H1 (cell line): ENCODE measurements around the gene UBAC1. TPM values are rescaled to one million over a fixed set of nuclear protein-coding genes. Genes with fewer than 3 reads are reported as not detected.

ENCODE experiments used
- CTCF ChIA-PET: fragments of 300-600 bp; sonication (Branson Sonifier 250); formaldehyde crosslinking; loops from one replicate; lab custom pipeline; 2021; ENCODE audit not compliant: partially characterized antibody; lab: Charles Lee
- POLR2A ChIA-PET: fragments of 300-600 bp; sonication (Branson Sonifier 250); formaldehyde crosslinking; loops from one replicate; lab custom pipeline; 2021; ENCODE audit warnings: inconsistent platforms; ENCODE audit not compliant: partially characterized antibody; lab: Charles Lee
- DNase-seq, 2 experiments: peaks; one replicate each; pipeline versions ENCODE4 v3.0.0 to v3.0.0-alpha.2; 2010 to 2022; ENCODE audit warnings: low spot score in 2 of 2, low read depth in 1 of 2, mixed read lengths in 1 of 2
- FAIRE-seq: peaks from 2 replicates; lab custom pipeline; 2011; peaks lifted over from hg19 to GRCh38; lab: Jason Lieb, UNC
- H2AFZ ChIP-seq: 2 replicates; pipeline ENCODE4 v1.8.1; 2012; ENCODE audit warnings: low read length, inconsistent platforms
- H2AK5ac ChIP-seq: 2 replicates; pipeline ENCODE4 v1.6.1; 2013; ENCODE audit warnings: low read depth, low read length
- H2BK120ac ChIP-seq: replicated peaks from 2 replicates; pipeline ENCODE3; 2013; ENCODE audit warnings: low read depth, low read length, inconsistent platforms
- H2BK12ac ChIP-seq: 2 replicates; pipeline ENCODE4 v1.6.1; 2013; ENCODE audit warnings: low read depth, low read length
- H2BK15ac ChIP-seq: 2 replicates; pipeline ENCODE4 v1.6.1; 2013; ENCODE audit warnings: low read length
- H2BK20ac ChIP-seq: 2 replicates; pipeline ENCODE4 v1.6.1; 2013; ENCODE audit warnings: low read length
- H2BK5ac ChIP-seq: 2 replicates; pipeline ENCODE4 v1.6.1; 2013; ENCODE audit warnings: low read depth, low read length
- H3K14ac ChIP-seq: 2 replicates; pipeline ENCODE4 v1.6.1; 2013; ENCODE audit warnings: inconsistent platforms; ENCODE audit not compliant: insufficient read length
- H3K18ac ChIP-seq: 2 replicates; pipeline ENCODE4 v1.6.1; 2013; ENCODE audit warnings: low read length; ENCODE audit errors: extremely low read depth
- H3K23ac ChIP-seq: 2 replicates; pipeline ENCODE4 v1.6.1; 2013; ENCODE audit warnings: inconsistent platforms; ENCODE audit not compliant: insufficient read length
- H3K23me2 ChIP-seq: 2 replicates; pipeline ENCODE4 v1.6.1; 2013; ENCODE audit warnings: low read depth, low read length
- H3K27ac ChIP-seq: 2 replicates; pipeline ENCODE4 v1.6.1; 2011; ENCODE audit warnings: low read depth, low read length, inconsistent platforms
- H3K27me3 ChIP-seq, 4 experiments: replicated peaks in 1 of 4; 1 replicate in 1 of 4; 2 replicates in 3 of 4; pipeline versions ENCODE4 v1.6.1 to v1.8.1; 2011 to 2013; ENCODE audit warnings: low read length in 3 of 4, mild to moderate bottlenecking in 3 of 4, inconsistent platforms in 2 of 4, mixed read lengths in 2 of 4, moderate library complexity in 1 of 4; ENCODE audit not compliant: control insufficient read depth in 3 of 4, insufficient read depth in 3 of 4; ENCODE audit errors: extremely low read depth in 1 of 4
- H3K36me3 ChIP-seq, 4 experiments: 2 replicates each; pipeline versions ENCODE4 v1.6.1 to v1.8.1; 2011 to 2013; ENCODE audit warnings: mild to moderate bottlenecking in 4 of 4, low read length in 3 of 4, moderate library complexity in 2 of 4, control low read depth in 1 of 4, inconsistent platforms in 1 of 4; ENCODE audit not compliant: insufficient read depth in 4 of 4, control insufficient read depth in 2 of 4
- H3K4ac ChIP-seq: replicated peaks from 2 replicates; pipeline ENCODE3; 2013; ENCODE audit warnings: low read length, low read depth, mixed read lengths, inconsistent platforms; ENCODE audit not compliant: insufficient read length
- H3K4me1 ChIP-seq, 4 experiments: replicated peaks in 1 of 4; 1 replicate in 1 of 4; 2 replicates in 3 of 4; pipeline versions ENCODE4 v1.6.1 to v1.8.1; 2011 to 2013; ENCODE audit warnings: low read length in 3 of 4, inconsistent platforms in 2 of 4, mixed read lengths in 1 of 4; ENCODE audit not compliant: insufficient read depth in 4 of 4, control insufficient read depth in 3 of 4
- H3K4me2 ChIP-seq, 2 experiments: 2 replicates each; pipeline versions ENCODE4 v1.6.1 to v1.8.1; 2011 to 2013; ENCODE audit warnings: low read depth in 2 of 2, low read length in 2 of 2, control low read depth in 1 of 2, inconsistent platforms in 1 of 2, mild to moderate bottlenecking in 1 of 2; ENCODE audit not compliant: insufficient read depth in 1 of 2
- H3K4me3 ChIP-seq, 4 experiments: fragments of 200-600, 300-600 bp in 1 of 4; sonication (generic), shearing (Covaris generic), sonication (Bioruptor Twin) in 1 of 4; 2 replicates each; pipeline versions ENCODE4 v1.5.1 to v1.8.1; 2011 to 2016; ENCODE audit warnings: low read length in 4 of 4, low read depth in 3 of 4, control low read depth in 2 of 4, inconsistent platforms in 2 of 4, mild to moderate bottlenecking in 2 of 4, mixed read lengths in 1 of 4, moderate library complexity in 1 of 4; ENCODE audit not compliant: insufficient read depth in 2 of 4; ENCODE audit errors: extremely low read depth in 1 of 4
- H3K56ac ChIP-seq: replicated peaks from 2 replicates; pipeline ENCODE3; 2013; ENCODE audit warnings: low read depth, mild to moderate bottlenecking, mixed read lengths, low read length, inconsistent platforms; ENCODE audit not compliant: insufficient read length
- H3K79me1 ChIP-seq: 2 replicates; pipeline ENCODE4 v1.6.1; 2013; ENCODE audit warnings: low read depth, low read length, control low read depth
- H3K79me2 ChIP-seq, 2 experiments: 2 replicates each; pipeline versions ENCODE4 v1.6.1 to v1.8.1; 2012 to 2013; ENCODE audit warnings: low read length in 2 of 2, mild to moderate bottlenecking in 2 of 2, inconsistent platforms in 1 of 2; ENCODE audit not compliant: insufficient read depth in 2 of 2, control insufficient read depth in 1 of 2
- H3K9ac ChIP-seq, 4 experiments: replicated peaks in 1 of 4; 1 replicate in 1 of 4; 2 replicates in 3 of 4; pipeline versions ENCODE4 v1.6.1 to v1.8.1; 2011 to 2013; ENCODE audit warnings: low read depth in 3 of 4, low read length in 3 of 4, control low read depth in 2 of 4, mild to moderate bottlenecking in 2 of 4, moderate library complexity in 2 of 4, inconsistent platforms in 1 of 4; ENCODE audit errors: extremely low read depth in 1 of 4
- H3K9me3 ChIP-seq, 2 experiments: 2 replicates each; pipeline versions ENCODE4 v1.6.1 to v1.8.1; 2012 to 2013; ENCODE audit warnings: mild to moderate bottlenecking in 2 of 2, moderate library complexity in 2 of 2, control low read depth in 1 of 2, inconsistent platforms in 1 of 2, low read depth in 1 of 2, low read length in 1 of 2, mixed read lengths in 1 of 2; ENCODE audit not compliant: insufficient read depth in 2 of 2
- H4K20me1 ChIP-seq, 2 experiments: replicated peaks in 1 of 2; 2 replicates each; pipeline versions ENCODE3 to v1.8.1; 2011 to 2013; ENCODE audit warnings: inconsistent platforms in 2 of 2, low read length in 2 of 2, mild to moderate bottlenecking in 1 of 2; ENCODE audit not compliant: insufficient read depth in 2 of 2, control insufficient read depth in 1 of 2
- H4K5ac ChIP-seq: 2 replicates; pipeline ENCODE4 v1.6.1; 2013; ENCODE audit warnings: low read length, low read depth, mixed read lengths, inconsistent platforms; ENCODE audit not compliant: insufficient read length
- H4K8ac ChIP-seq: 2 replicates; pipeline ENCODE4 v1.8.0; 2013; ENCODE audit warnings: mild to moderate bottlenecking, moderate library complexity, low read length, inconsistent platforms; ENCODE audit not compliant: insufficient read depth; ENCODE audit errors: extremely low read depth
- H4K91ac ChIP-seq: replicated peaks from 2 replicates; pipeline ENCODE3; 2013; ENCODE audit warnings: low read length, mixed read lengths, inconsistent platforms; ENCODE audit not compliant: insufficient read length
- BRCA1 ChIP-seq: IDR thresholded peaks from 2 replicates; pipeline ENCODE4 v1.6.1; 2012; ENCODE audit warnings: low read depth, low read length, improper control_type of control experiment
- CBX8 ChIP-seq: fragments of 300-800, 300-1000 bp; sonication (generic); IDR thresholded peaks from 2 replicates; pipeline ENCODE4 v1.7.1; 2016; ENCODE audit warnings: low read depth, low read length, borderline replicate concordance
- CREB1 ChIP-seq: IDR thresholded peaks from 2 replicates; pipeline ENCODE4 v1.6.1; 2012; ENCODE audit warnings: inconsistent platforms
- E2F6 ChIP-seq: IDR thresholded peaks from 2 replicates; pipeline ENCODE4 v1.6.1; 2012; ENCODE audit warnings: inconsistent platforms
- HDAC6 ChIP-seq: IDR thresholded peaks from one replicate; pipeline ENCODE4 v1.7.1; 2012; ENCODE audit warnings: low read depth, mild to moderate bottlenecking, inconsistent platforms, low read length, moderate library complexity
- RAD21 ChIP-seq, 2 experiments: IDR thresholded peaks in 1 of 2; conservative IDR thresholded peaks in 1 of 2; 2 replicates each; pipeline ENCODE4 v1.6.1; 2011; ENCODE audit warnings: low read depth in 2 of 2, low read length in 2 of 2, improper control_type of control experiment in 1 of 2, inconsistent platforms in 1 of 2, mild to moderate bottlenecking in 1 of 2, moderate library complexity in 1 of 2
- RBBP5 ChIP-seq: IDR thresholded peaks from 2 replicates; pipeline ENCODE4 v1.7.1; 2012; ENCODE audit warnings: low read depth, mild to moderate bottlenecking, inconsistent platforms, low read length, moderate library complexity, borderline replicate concordance
- RXRA ChIP-seq: IDR thresholded peaks from 2 replicates; pipeline ENCODE4 v1.6.1; 2011; ENCODE audit warnings: low read depth, mild to moderate bottlenecking, low read length, moderate library complexity; ENCODE audit not compliant: insufficient read depth
- TEAD4 ChIP-seq: IDR thresholded peaks from 2 replicates; pipeline ENCODE4 v1.6.1; 2012; ENCODE audit warnings: low read depth, low read length, inconsistent platforms, mixed read lengths
- WGBS, 2 experiments: shearing (Covaris generic) in 1 of 2; methylation state at CpG; one replicate each; pipeline versions ENCODE4 v1.1.6 to v1.1.7; 2013 to 2015; ENCODE audit warnings: low lambda C conversion rate in 2 of 2, mixed read lengths in 2 of 2, inconsistent platforms in 1 of 2, low coverage in 1 of 2, missing lambda C conversion rate in 1 of 2; ENCODE audit not compliant: insufficient replicate concordance in 2 of 2, insufficient coverage in 1 of 2, insufficient read length in 1 of 2; ENCODE audit errors: extremely low coverage in 1 of 2, missing lambda C conversion rate in 1 of 2; 5-methylcytosine and 5-hydroxymethylcytosine counted together
- polyA plus RNA-seq, 7 experiments: library from polyadenylated mRNA; depleted of rRNA in 3 of 7; stranded (reverse) in 5 of 7; unstranded in 2 of 7; fragments of >200 nt in 5 of 7; fragments of 200-250 nt in 2 of 7; gene quantifications; 1 replicate in 5 of 7; 2 replicates in 1 of 7; 4 replicates in 1 of 7; pipeline versions ENCODE4 v1.2.1 to v1.2.3, GENCODE V29; 2011 to 2013; ENCODE audit warnings: missing spikeins in 2 of 7, mixed read lengths in 2 of 7
- total RNA-seq: library from RNA; stranded (reverse); fragmentation: NEBNext Ultra II Directional; extraction: Animal tissue kit (Norgen Biotek cat#: 25700); gene quantifications from 2 replicates; pipeline ENCODE4 v1.2.1, GENCODE V29; 2021

The UBAC1 gene
- total and polyA plus RNA-seq, 2 of the 8 experiments (the other 6 are each of a cell fraction or from before 2014, with no cell fraction given): 59.3 to 85.2 TPM

GRCh38 chr9:135969064-135969683, 8.0 kb upstream of the UBAC1 start:
- 0 out of 2 replicates have a peak overlapping the region, but pooled peaks have one; percentile 60 for H2BK12ac ChIP-seq
- WGBS, 2 experiments: 90% methylated on average over 12 of the region's 12 CpGs; no CpG with 5 or more reads in 1 of the 2 experiments
- no peak overlapping the region for H2BK15ac ChIP-seq
- H2BK20ac ChIP-seq: no peak overlapping the region
- H2BK5ac ChIP-seq: no peak overlapping the region
- no peak overlapping the region for H4K5ac ChIP-seq
- TF ChIP-seq CBX8 (no peak), E2F6 (no peak), HDAC6 (no peak), TEAD4 (no peak), RBBP5 (no peak), BRCA1 (no peak), RAD21 (IDR thresholded peaks at IDR 0.05 in 1 of 2, conservative IDR thresholded peaks at IDR 0.05 in 1 of 2; ENCODE audit: low read depth in 2 of 2, low read length in 2 of 2) (no peak), RXRA (no peak), CREB1 (no peak)
- H3K23ac ChIP-seq: no peak overlapping the region
- no peak overlapping the region for H4K8ac ChIP-seq
- POLR2A ChIA-PET: interaction anchor here (2.0 kb wide), 1 partner anchor 8 kb away, joined by 5 read pairs; the partner anchor contains the start of gene UBAC1
- H3K36me3 ChIP-seq: no peaks in the 10 kb centered on the region
- no peak overlapping the region for H2AK5ac ChIP-seq
- no peak overlapping the region for H3K9ac ChIP-seq
- H2BK120ac ChIP-seq: no peak overlapping the region
- H3K79me2 ChIP-seq: no peaks in the 10 kb centered on the region
- peaks cover 0 to 8% (median 4%) of the 10 kb centered on the region in 4 experiments; a peak in 6 of 7 replicates for H3K4me1 ChIP-seq
- CTCF ChIA-PET: interaction anchor here (0.7 to 5.8 kb wide), 13 partner anchors 13 to 256 kb away, joined by 3 to 98 read pairs (median 9); no protein-coding TSS in a partner anchor
- no peak overlapping the region for H3K18ac ChIP-seq
- H3K56ac ChIP-seq: no peak overlapping the region
- no peak overlapping the region for H4K91ac ChIP-seq
- no peaks in the 10 kb centered on the region; the same call in 1 of the 2 replicates for H3K23me2 ChIP-seq
- H3K27me3 ChIP-seq: no peaks in the 10 kb centered on the region
- H2AFZ ChIP-seq: no peak overlapping the region
- DNase-seq (no peak), FAIRE-seq (no peak)
- no peak overlapping the region for H3K14ac ChIP-seq
- H3K4me3 ChIP-seq: no peak overlapping the region
- peaks cover 0 to 9% of the 10 kb centered on the region in 2 experiments for H4K20me1 ChIP-seq
- H3K9me3 ChIP-seq: no peaks in the 10 kb centered on the region
- H3K4ac ChIP-seq: no peak overlapping the region
- no peak overlapping the region for H3K4me2 ChIP-seq
- no peaks in the 10 kb centered on the region for H3K79me1 ChIP-seq
- H3K27ac ChIP-seq: no peak overlapping the region
